NCI-H82 treated with DMSO at 0.1 percent for 48 hours (cell line): ENCODE measurements around the gene PTH1R.
A peak's percentile ranks its signal among the peaks of the same experiment; 100 is the strongest.

Source experiments
- DNase-seq: peaks from one replicate; lab custom pipeline; 2025; ENCODE audit not compliant: unreplicated experiment; lab: John Stamatoyannopoulos, UW

Gene PTH1R

DNA sequence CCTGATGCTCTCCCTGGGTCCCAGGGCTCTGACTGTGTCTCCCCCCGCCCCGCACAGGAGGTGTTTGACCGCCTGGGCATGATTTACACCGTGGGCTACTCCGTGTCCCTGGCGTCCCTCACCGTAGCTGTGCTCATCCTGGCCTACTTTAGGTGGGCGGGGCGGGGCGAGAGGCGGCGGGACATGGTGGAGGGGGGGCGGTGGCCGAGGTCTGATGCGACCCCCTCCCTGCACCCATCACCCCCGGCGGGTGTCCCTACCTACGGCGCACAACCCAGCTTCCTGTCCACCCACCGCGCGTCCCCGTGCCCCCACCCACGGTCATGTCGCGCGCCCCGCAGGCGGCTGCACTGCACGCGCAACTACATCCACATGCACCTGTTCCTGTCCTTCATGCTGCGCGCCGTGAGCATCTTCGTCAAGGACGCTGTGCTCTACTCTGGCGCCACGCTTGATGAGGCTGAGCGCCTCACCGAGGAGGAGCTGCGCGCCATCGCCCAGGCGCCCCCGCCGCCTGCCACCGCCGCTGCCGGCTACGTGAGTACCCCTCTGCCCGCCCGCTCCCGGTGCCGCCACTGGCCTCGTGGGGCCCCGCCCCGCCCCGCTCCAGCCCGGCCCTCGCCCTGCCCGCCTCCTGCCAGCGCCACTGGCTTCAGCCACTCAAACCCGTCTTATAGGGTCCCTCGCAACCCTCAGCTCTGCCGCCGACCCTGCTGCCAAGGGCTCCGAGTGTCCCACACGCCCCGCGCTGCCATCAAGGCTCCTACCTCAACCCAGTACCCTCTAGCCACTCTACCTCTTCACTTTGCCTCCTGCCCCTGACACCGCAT is 21.0 kb downstream of the PTH1R start:
- no peak for DNase-seq

DNA sequence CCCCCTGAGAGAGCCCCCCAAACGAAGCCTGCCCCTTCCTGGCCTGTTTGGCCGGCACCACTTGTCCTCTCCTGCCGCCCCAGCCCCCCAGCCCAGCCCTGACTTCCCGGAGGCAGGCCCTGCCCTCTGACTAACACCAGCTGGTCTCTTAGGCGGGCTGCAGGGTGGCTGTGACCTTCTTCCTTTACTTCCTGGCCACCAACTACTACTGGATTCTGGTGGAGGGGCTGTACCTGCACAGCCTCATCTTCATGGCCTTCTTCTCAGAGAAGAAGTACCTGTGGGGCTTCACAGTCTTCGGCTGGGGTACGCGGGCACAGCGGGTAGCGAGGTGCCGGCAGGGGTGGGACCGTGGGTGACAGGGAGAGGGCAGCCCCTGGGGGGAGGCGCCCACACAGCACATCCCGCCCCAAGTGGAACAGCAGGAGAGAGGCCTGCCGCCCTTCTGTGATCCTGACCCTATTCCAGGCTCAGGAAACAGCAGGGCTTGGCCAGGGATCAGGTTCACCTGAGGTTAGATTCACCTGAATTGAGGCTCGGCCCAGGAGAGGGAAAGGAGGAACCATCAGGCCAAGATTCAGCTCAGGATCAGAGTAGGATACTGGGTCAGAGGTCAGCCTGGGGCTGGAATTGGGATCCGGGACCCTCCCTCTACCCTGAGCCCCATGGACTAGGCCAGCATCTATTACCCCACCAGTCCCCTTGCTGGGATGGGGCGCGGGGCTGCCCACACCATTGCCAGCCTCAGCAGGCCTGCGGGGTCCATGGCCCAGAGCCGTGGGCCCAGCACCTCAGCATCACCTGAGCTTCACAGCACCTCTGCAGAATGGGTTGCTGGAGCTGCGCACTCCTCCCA is 21.9 kb downstream of the PTH1R start:
- DNase-seq, result no peak

DNA sequence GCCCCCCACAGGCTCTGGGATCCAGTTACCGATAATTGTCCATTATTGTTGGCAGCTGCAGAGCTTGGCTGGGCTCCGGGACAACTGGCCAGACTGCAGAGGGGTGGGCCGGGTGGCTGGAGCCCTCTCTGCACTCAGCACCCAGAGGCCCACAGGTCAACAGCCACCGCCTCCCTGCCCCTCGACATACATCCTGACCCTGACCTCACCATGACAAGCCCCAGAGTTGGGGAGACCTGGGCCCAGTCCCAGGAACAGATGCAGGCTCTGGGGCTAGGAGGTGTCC is 22.4 kb downstream of the PTH1R start:
- no peak for DNase-seq

DNA sequence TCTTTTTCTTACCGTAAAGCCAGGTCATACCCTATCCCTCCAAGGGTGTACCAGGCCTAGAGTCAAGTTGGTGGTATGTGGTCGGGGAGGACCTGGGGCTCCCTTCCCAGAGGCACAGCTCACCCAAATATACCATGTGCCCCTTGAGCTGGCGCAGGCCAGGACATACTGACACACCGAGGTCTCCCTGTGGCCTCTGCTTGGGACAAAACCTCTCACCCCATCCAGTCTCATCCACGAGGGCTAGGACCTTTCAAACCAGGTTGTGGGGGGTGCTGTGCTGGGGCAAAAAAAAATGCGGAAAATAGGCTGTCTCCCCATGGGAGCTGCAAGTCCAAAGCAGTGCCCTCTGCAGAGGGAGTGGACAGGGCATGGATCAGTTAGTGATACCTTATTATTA is 22.8 kb downstream of the PTH1R start:
- DNase-seq, result no peak

DNA sequence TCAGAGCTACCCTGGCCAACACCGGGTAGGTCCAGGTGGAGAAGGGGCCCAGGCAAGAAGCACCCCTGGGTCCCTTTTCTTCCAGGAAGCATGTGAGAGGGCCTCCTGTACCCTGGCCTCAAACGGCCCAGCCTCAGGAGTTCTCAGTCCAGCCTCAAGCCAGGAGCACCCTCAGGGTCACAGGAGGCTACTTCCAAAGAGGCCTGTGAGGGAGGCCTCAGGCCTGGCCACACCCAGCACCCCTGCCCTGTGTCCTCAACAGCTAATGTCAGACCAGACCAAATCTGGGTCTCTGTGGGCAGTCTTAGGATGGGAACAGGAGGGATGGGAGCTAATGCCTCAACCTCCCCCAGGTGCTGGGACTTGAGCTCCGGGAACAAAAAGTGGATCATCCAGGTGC is 23.5 kb downstream of the PTH1R start:
- no peak for DNase-seq

DNA sequence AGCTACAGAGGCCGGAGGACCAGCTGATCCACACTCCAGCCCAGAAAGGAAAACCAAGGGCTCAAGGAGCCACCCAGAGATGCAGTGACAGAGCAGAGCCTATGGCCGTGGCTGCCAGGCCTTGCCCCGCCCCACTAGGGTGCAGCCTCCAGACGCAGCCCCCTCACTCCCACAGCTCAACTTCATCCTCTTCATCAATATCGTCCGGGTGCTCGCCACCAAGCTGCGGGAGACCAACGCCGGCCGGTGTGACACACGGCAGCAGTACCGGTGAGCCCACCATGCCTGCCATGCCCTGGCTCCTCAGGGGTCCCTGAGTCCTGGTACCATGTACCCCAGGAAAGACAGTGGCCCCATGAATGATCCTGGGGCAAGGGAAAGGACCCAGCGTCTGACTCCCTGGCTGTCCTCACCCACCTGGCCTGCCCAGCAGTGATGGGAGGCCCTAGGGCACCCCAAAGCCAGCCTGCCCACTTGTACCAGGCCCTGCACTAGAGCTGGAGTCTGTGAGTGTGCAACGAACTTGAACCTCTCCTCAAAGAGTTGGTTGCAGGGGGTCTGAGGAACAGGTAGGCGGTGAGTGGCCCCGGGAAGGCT is 24.2 kb downstream of the PTH1R start:
- DNase-seq, result no peak

DNA sequence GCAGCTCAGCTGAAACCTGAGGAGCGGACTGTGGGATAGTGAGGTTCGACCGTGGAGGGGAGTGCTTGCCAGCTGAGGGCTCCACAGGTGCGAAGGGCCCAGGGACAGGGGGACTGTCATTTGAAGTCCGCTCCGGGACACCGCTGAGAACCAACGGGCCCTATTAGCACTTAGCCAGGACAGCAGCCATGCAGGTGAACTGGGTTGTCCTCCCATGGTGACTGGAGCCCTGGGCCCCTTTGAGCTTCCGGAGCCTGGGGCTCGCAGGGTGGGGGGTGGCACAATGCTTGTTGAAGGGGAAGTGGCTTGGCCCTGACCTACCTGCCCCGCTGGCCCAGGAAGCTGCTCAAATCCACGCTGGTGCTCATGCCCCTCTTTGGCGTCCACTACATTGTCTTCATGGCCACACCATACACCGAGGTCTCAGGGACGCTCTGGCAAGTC is 24.7 kb downstream of the PTH1R start:
- DNase-seq, result no peak

DNA sequence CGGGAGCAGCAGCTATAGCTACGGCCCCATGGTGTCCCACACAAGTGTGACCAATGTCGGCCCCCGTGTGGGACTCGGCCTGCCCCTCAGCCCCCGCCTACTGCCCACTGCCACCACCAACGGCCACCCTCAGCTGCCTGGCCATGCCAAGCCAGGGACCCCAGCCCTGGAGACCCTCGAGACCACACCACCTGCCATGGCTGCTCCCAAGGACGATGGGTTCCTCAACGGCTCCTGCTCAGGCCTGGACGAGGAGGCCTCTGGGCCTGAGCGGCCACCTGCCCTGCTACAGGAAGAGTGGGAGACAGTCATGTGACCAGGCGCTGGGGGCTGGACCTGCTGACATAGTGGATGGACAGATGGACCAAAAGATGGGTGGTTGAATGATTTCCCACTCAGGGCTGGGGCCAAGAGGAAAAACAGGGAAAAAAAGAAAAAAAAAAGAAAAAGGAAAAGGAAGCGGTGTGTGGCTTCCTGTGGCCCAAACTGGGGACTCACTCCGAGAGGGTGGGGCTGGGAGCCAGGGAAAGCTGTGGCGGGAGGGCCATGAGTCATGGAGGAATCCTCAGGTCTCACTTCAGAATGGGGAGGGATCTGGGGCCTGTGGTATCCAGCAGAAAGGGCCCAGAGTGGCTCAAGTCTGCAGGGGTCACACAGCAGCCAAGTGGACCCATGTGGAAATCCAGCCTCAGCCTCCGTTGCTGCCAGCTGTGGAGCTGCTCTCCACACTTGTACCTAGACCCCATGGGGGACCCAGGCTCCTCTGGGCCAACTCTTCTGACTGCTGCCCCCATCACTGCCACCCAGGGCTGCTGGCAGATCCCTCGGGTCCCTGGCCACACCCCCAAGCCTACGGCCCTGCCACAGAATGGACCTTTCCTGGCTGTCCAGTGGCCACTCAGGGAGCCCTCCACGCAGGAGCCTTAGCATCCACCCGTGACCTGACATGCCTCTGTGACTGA is 26.1 kb downstream of the PTH1R start:
- DNase-seq, result no peak

DNA sequence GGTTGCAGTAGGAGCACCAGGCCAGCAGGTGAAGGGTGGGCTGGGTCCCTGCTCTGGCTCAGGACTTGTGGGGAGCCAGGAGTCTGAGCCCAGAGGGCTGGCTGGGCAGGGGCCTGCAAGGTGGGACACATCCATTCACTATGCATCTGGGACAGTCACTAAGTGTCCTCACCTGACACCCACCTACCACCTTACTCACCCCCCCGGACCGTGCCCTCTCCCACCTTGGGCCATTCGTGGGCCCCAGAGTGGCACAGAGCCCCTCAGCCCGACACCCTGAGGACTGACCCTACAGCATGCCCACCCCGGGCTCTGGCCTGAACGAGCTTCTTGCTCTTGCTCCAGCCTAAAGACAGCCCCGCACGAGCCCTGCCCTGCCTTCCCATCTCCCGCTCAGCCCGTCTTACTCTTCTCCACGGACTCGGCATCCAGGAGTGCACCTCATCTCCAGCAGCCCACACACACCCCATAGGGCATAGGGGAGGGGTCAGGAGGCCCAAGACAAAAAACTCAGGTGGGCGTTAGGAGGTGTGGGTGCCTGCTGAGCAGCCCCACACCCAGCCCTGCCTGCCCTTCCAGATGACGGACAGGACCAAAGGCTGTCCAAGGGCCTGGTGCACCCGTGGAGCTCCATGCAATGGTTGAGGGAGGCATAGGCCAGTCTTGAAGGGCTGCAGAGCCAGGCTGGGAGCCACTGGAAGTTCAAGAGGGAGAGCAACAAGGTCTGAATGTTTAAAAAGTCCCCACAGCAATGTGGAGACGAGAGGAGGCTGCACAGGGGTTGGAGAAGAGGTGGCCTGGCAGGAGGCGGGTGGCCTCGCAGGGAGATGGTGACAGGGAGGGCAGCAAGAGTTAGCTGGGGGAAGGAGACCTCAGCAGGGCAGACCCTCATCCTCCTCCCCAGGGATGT is 27.0 kb downstream of the PTH1R start:
- DNase-seq, result no peak

DNA sequence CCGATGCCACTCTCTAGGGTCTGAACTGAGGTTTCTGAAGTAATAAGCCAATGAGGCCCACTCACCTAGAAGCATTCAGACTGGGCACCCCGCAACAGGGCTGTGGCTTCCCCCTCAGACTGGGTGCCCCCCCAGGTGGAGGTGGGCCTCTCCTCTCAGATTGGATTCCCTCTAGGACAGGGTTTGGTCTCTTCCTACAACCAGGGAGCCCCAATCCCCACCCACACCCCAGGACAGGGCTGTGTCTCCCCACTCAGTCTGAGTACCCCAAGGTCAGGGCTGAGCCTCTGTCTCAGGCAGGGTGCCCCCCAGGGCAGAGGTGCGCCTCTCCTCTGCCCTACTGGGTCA is 27.7 kb downstream of the PTH1R start:
- no peak for DNase-seq

DNA sequence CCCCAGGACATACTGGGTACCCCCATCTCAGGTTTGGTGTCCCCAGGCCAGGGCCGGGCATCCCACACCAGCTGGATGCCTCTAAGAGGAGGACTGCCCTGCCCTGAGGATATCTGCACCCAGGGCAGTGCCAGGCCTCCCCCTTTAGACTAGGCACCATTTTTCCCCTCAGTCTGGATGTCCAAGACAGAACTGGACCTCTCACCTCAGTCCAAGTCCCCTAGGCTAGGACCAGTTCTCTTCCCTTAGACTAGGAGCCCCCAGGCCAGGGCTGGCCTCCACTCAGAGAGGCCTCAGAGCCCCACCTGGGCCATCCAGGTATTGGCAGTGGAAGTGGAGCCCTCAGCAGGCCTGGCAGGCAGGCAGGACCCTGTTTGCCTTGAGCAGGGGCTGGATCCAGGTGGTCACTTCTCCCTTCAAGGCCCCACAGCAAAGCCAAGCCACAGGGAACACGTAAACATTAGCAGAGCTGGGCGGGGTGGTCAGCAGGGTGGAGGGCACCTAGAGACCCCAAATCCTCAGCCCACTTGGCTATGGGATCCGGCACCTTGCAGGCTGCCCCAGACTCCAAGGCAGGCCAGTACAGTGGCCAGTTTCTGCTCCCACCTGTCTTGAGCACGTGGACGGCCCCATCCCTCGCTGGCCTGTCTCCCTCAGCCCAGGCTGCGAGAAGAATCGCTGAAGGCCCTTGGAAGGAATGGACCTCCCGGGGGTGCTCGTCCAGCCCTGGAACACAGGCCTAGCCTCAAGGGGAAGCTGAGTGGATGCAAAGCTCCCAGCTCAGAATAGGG is 28.3 kb downstream of the PTH1R start:
- DNase-seq, result no peak

DNA sequence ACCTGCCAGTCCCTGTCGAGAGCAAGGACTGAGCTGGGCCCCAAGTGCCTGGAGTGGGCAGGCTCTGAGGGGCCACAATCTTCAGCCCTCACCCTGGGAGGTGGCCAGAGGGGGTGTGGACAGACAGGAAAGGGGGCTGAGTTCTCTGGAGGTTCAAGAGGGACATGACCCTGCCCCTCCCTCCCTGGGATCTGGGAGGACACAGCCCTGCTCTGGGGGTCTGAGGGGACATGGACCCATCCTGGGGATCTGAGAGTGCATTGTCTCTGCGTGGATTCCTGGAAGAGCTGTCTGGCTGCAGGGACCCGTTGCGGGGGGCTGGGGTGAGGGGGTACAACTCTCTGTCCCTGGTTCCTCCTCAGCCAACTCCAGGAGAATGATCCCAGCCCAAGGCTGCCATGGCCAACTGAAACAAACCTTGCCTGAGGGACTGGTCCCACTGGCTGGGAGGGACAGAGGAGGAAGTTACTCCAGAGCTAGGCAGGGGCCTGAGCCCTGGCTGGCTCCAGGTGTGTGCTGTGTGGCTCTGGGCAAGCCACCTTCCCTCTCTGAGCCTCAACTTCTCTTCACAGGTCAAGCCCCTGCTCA is 29.0 kb downstream of the PTH1R start:
- no peak for DNase-seq

DNA sequence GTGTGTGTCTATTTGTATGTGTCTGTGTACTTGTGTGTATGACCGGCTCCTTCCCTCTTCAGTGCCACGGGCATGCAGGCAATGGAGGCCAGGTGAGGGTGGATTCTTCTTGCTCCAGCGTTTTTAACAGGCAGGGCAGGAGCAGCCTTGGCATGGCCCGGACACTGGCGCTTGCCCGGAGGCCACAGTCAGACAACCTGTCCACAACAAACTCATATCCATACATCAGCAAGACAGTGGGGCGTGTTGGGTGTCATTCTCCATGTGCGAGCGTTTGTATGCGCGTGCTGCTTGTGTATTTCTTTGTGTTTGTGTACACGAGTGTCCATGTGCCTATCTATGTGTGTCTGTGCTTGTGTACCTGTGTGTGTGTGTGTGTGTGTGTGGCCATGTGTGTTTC is 29.8 kb downstream of the PTH1R start:
- no peak for DNase-seq

DNA sequence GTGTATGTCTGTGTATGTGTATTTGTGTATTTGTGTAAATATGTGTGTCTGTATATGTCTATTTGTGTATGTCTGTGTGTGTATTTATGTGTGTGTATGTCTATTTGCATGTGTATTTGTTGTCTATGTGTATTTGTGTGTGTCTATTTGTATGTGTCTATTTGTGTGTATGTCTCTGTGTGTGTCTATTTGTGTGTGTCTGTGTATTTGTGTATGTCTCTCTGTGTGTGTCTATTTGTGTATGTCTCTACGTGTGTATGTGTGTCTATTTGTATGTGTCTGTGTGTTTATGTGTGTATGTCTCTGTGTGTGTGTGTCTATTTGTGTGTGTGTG is 30.4 kb downstream of the PTH1R start:
- DNase-seq, result no peak

DNA sequence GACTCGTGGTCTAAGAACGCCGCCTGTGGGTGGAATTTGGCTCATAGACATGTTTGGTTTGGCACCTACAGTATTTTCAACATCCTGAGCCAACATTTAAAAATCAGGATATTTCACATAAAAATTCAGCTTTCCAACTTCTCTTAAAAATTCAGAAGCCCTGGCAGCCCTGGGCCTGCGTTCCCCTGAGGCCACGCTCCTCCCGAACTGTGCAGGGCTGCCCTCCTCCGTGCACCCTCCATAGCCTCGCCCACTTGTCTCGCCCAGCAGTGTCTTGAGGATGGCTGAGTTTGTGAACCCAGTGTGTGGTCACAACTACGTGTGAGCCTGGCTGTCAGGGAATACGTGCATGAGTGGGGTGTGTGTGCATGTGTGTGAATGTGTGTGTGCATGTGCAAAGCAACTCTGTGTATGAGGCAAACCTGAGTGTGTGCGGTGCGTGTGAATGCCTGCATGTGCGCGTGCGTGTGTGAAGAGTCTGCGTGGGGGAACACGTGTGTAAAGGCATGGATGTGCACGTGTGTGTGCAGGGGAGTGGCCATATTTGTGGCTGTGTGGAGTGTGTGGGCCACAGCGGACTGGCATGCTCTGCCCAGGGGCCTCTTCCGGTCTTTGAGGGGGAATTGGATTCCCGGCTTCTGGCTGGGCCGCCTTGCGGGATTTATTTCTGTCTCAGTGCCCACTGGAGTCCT is 30.9 kb downstream of the PTH1R start:
- DNase-seq, result no peak

DNA sequence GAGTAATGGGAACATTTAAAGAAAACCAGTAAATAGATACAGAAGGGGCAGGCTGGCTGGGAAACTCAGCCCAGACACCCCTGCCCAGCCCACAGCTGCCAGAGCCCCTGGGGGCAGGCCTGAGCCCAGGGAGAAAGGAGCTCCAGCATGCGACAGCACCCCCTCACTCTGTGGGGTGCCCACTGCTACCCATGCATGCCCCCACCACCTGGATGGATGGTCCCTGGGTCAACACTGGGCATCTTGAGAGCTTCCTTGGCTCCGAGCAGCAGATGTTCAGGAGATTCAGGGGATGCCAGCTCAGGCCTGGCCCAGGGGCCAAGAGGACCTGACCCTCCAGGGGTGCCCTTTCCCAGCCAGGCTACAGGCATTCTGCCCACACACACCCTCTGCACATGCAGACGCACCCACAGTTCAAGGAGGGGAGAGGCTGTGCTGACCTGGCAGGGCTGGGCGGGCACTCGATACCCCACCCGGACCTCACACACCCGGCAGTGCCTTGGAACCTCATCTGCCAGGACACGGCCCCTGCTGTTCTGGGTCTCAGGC is 31.5 kb downstream of the PTH1R start:
- DNase-seq, result no peak

DNA sequence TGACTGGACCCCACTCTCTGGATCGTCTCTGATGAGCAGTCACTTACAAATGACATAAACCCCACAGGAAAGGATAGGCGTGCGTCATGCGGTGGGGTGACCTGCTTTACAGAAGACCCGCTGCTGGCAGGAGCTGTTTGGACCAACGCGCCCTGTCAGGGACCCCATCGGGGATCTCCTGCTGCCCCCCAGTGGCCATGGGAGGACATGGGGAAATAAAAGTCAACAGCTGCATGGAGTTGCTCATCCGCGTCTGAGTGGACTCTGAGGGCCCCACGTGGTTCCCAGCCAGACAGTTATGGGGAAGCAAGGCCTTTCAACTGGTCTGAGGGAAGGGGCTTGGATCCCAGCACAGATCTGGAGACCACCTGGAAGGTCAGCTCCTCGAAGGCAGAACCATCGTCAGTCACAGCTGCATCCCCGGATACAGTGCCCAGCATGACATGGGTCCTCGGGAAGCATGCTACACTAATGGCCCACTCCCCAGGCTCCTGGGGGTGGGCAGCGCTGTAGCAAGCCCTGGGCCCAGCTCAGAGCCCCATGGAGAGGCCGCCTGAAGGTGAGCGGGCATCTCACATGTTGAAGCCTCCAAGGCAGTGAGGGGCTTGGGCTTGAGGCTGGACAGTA is 32.1 kb downstream of the PTH1R start:
- peak; percentile 38 for DNase-seq
